Ovary (tissue), 3 donors: ENCODE measurements around the gene CDC20B.

ENCODE experiments used
- EP300 ChIP-seq: sonication (generic); formaldehyde crosslinking; IDR thresholded peaks from one replicate; pipeline ENCODE4 v1.6.1; 2017; ENCODE audit warnings: antibody characterized with exemption
- POLR2A ChIP-seq: fragments of 450-650 bp; IDR thresholded peaks from one replicate; pipeline ENCODE4 v1.6.1; 2017; ENCODE audit warnings: antibody characterized with exemption, mild to moderate bottlenecking, moderate library complexity
- TF ChIP-seq, protein P1 (sequence below), 3 donors: fragments of 450-650 bp in 2 of 3; fragments of 200-600 bp in 1 of 3; IDR thresholded peaks; one replicate each; pipeline versions ENCODE4 v1.5.1 to v1.8.0; 2016 to 2022; ENCODE audit warnings: antibody characterized with exemption in 3 of 3, mild to moderate bottlenecking in 1 of 3
- donor health status: DM: no; HTN: no; CAD: no.

DNA sequence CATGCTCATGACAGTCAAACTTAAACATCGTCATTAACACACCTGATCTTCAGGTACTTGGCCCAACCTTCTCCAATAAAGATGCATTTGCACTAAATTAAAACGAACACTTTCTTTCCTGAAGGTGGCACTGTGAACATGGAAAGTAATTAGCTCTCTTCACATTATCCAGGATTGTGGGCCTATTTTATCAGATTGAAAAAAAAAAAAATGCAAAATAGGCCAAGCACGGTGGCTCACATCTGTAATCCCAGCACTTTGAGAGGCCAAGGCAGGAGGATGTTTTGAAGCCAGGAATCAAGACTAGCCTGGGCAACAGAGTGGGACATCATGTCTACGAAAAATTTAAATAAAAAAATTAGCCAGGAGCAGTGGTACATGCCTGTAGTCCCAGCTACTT, 14.4 kb upstream of the CDC20B start:
- TF ChIP-seq, protein P1, sequence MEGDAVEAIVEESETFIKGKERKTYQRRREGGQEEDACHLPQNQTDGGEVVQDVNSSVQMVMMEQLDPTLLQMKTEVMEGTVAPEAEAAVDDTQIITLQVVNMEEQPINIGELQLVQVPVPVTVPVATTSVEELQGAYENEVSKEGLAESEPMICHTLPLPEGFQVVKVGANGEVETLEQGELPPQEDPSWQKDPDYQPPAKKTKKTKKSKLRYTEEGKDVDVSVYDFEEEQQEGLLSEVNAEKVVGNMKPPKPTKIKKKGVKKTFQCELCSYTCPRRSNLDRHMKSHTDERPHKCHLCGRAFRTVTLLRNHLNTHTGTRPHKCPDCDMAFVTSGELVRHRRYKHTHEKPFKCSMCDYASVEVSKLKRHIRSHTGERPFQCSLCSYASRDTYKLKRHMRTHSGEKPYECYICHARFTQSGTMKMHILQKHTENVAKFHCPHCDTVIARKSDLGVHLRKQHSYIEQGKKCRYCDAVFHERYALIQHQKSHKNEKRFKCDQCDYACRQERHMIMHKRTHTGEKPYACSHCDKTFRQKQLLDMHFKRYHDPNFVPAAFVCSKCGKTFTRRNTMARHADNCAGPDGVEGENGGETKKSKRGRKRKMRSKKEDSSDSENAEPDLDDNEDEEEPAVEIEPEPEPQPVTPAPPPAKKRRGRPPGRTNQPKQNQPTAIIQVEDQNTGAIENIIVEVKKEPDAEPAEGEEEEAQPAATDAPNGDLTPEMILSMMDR (IDR thresholded peaks at IDR 0.05): no peak
- TF ChIP-seq POLR2A (no peak), EP300 (no peak)
